GM13977 (cell line): Measurements from ENCODE around the gene MRPL24.

ENCODE experiments used
- DNase-seq: peaks from one replicate; pipeline ENCODE4 v3.0.0; 2012; ENCODE audit warnings: low spot score
- in situ Hi-C: fragments of 300-500 bp; cut with MboI; formaldehyde crosslinking; loops from one replicate; pipeline ENCODE4 v1.12.0; 2022; ENCODE audit warnings: low sequenced_read_pairs, low pct_unique_long_range_greater_than_20kb, mixed read lengths, inconsistent platforms; ENCODE audit not compliant: unreplicated experiment
- TF ChIP-seq, protein P1 (sequence below): IDR thresholded peaks from 2 replicates; pipeline ENCODE4 v1.5.1; 2012; ENCODE audit warnings: mild to moderate bottlenecking, control low read depth; ENCODE audit not compliant: insufficient read depth; ENCODE audit errors: extremely low read depth, missing control alignments

MRPL24 gene

DNA sequence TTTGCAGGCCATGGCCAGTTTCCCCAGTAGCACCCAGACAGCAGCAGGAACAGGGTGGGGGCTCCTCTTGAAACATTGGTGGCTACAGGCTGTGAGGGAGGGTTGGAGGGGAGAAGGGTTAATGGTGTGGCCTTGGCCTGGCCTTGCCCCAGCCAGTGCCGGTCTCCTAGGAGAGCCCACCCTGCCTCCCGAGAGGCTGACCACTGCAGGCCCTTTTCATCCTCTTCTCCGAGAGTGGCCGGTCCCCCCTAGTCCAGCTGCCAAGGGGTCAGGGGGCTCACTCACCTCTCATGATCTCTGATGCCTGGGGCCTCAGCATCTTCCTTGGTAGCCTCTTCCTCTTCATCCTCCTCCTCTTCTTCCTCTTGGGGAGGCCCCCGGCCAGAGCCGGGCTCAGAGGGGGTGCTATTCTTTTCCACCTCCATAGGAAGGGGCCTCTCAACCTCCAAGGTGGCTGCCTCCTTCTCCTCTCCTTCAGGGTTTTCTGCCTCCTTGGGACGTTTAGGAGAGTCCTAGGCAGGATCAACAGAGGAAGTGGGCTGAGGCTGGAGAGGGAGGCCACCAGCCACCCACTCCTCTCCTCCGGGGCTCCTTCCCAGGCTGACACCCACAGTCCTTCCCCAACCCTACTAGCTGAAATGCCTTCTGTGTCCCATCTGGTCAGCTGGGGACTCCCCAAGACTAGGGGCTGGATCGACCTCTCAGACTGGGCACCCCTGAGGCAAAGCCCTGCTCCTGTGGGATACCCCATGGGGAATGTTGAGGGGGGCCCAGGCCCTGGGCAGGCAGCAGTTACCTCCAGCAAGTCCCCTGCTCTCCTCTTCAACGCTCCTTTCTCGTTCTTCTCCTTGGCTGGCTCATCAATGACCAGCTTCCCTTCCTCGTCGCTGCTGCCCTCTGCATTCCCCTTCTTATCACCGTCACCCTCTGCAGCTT lies 2.7 kb upstream of the MRPL24 start:
- in situ Hi-C loops: no loop called here
- TF ChIP-seq, protein P1, sequence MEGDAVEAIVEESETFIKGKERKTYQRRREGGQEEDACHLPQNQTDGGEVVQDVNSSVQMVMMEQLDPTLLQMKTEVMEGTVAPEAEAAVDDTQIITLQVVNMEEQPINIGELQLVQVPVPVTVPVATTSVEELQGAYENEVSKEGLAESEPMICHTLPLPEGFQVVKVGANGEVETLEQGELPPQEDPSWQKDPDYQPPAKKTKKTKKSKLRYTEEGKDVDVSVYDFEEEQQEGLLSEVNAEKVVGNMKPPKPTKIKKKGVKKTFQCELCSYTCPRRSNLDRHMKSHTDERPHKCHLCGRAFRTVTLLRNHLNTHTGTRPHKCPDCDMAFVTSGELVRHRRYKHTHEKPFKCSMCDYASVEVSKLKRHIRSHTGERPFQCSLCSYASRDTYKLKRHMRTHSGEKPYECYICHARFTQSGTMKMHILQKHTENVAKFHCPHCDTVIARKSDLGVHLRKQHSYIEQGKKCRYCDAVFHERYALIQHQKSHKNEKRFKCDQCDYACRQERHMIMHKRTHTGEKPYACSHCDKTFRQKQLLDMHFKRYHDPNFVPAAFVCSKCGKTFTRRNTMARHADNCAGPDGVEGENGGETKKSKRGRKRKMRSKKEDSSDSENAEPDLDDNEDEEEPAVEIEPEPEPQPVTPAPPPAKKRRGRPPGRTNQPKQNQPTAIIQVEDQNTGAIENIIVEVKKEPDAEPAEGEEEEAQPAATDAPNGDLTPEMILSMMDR: no peak
- no peak for DNase-seq

DNA sequence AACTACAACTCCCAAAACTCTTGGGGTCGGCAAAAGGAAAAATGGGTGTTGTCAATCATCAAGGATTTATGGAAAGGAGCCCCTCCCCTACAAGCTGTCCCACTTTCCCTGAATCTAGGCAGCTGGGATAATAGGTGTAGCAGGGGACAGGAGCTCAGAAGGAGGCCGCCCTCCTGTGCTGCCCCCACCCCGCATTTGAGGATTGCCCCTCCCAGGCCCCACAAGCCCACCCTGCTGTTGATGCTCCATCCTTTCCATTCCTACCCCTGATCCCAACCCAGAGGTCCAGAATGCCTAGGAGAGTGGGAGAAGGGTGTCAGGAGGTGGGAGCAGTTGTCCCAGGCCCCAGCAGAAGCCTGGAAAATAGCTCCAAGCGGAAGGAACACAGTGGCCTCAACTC lies 1.9 kb upstream of the MRPL24 start:
- in situ Hi-C loops: no loop called here
- DNase-seq: no peak
- TF ChIP-seq, protein P1: no peak

DNA sequence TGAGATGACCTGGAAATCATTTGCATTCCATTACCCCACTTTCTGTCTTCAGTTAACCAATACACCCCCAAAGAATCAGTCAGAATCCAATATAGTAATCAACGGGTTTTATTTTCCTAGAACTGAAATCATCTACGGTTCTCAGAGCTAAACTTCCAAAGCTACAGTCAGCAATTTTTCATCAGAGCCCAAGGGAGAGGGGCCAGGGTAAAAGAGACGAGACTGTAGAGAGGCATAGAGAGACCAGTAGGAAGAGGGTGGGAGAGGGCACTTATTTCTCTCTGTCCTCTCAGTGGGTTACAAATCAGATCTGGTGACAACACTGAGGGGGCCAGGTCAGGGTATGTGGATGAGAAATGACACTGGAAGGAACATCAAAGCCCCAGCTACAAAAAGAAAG lies 1.1 kb upstream of the MRPL24 start:
- in situ Hi-C loops: no loop called here
- DNase-seq: no peak
- TF ChIP-seq, protein P1: no peak

DNA sequence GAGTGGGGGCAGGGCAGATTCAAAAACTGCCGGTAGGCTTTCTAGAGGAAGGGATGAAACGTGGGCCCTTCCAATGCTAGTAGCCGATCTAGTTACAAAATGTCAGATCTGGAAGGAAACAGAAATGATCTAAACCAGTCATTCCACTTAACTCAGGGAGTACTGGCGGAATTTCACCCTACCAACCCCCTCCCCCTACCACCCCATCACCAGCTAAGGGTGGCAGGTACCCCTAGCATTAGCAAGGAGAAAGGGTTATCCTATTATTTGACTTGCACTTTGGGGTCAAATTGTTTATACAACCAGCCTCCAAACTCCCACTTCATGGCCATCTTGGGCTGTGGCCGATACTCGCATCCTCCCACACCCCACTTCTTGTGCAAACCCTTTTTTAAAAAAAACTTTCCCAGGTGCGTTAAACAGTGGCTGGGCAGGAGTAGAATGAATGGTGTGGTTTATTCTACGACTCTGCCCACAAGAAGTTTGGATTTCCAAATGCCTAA lies 644 bp upstream of the MRPL24 start:
- TF ChIP-seq, protein P1: no peak
- in situ Hi-C loops: no loop called here
- DNase-seq: no peak

DNA sequence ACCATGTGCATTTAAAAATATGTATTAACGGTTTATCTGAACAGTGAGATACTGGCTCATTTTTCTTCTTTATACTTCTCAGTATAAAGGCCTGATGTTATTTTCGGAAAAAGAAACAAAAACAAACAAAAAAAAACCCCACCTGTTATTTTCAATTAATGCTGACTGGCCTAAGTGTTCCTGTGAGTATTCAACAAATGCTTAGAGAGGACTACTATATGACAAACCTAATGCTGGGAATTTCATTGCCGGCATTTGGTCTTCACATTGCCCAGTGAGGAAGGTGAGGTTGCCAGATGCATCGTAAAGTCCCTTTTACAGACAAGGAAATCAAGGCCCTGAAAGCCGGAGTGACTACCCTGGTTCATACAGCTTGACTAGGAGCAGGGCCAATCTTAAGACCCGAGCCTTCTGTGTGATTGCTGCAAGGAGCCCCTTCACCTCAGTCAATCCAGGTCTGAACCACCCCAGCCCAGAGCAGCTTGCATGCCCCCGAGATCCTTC lies 599 bp downstream of the MRPL24 start:
- no peak for DNase-seq
- TF ChIP-seq, protein P1: no peak
- in situ Hi-C loops: no loop called here

DNA sequence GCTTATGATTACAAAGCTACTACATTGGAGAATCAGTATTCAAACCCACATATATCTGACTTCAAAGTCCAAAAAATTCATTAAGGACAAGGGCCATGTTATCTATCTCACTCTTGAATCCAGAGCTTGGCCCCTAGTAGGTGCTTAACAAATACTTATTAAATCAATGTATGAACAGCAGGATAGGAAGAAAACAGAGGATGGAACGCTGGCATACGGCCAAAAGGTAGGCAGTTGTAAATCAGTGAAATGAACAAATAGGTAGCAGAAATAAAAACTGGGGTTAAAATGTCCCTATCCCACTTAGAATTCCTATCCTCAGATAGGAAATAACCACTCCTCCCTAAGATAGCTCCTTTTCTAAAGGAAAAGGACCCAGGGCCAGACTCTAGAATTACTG lies 2.0 kb downstream of the MRPL24 start:
- no peak for DNase-seq
- TF ChIP-seq, protein P1: no peak
- in situ Hi-C loops: no loop called here
